ENCODE data around the gene SF1.

SF1 gene

DNA sequence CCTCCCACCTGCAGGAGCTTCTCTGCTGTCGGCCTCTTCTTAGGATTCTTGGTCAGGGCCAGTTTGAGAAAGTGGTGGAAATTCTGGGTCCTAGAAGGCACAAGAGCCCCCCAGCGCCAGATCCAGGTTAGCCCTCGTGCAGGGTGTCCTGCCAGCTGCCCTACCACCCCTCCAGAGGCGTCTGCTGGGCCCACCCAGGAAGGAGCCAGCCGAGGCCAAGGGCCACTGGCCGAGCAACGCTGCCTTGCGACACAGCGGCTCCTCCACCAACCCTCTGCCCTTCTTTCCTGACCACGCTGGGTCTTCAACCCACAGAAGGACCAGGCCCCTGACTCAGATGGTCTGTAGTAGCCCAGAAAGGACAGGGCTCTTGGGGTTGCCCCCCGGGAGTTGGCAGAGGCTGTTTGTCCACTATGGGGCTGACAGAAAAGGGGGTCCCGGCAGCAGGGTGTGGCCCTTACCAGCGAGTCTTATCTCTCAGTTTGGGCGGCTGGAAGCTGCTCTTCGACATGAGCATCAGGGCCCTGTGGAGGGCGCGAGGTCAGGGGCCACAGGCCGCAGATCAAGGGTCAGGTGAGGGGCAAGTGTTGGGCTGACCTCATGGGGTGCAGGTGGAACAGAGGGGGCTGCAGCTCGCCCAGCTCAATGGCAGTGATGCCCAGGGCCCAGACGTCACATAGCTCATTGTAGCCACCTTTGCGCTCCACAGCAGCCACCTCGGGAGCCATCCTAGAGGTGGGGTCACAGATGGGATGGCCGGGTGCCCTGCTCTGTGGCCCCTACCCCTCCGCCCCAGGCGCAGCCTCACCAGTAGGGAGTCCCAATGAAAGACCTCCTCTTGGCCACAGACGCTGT is 22.2 kb upstream of the SF1 start:
- DNase-seq = no peak

- peak in 1 of 2 donors; percentile 18 for DNase-seq
Measured at GRCh38 chr11:64799623-64800302, 21.4 kb upstream of the SF1 start.

DNA sequence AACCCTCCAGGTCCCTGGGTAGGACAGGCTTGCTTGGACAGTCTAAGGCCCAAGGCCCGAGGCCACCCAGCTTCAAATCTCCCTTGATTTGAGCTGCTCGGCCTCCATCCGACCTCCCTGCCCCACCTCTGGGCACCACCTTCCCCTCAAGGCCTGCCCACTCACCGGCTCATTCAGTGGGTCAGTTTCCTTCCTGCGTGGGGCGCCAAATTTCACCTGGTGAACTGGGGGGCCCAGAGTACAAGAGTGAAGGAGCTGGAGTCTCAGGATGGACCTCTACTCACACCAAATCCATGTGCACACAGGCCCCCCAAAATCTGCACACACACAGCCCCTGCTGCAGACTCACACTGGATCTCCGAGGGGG is 20.9 kb upstream of the SF1 start:
- no peak for DNase-seq

DNA sequence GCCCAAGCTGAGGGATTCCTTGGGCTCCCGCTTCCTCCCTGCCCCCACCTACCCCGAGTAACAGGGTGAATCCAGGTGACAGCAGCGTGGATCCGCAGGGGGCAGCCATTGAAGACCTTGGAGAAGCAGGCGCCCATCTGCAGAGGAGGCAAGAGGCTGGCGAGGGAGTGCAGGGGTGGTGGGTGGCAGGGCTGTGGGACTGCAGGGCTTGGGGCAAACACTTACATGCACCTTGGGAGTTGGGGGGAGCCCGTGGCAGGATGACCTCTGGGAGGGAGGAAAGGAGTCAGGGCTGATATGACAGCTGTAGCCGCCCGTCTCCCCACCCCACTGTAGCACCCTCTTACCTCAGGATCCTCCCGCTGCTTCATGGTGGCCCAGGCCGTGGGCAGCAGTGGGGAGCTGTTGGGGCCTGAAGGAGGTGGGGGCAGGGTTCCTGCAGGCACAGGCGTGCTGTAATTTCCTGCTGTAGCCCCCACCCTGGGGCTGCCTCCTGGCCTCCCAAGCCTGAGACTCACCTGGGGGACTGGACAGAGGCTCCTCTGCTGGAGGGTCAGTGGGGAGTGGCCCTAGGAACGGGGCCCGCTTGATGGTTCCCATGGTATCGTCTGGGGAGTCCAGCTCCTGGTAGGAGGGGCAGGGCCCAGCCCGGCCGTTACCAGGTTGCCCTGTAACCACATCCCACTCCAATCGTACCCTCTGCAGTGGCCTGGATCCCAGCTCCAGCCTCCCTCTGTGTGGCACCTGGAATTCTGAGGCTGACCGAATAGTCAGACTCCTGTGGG is 18.6 kb upstream of the SF1 start:
- no peak for DNase-seq

DNA sequence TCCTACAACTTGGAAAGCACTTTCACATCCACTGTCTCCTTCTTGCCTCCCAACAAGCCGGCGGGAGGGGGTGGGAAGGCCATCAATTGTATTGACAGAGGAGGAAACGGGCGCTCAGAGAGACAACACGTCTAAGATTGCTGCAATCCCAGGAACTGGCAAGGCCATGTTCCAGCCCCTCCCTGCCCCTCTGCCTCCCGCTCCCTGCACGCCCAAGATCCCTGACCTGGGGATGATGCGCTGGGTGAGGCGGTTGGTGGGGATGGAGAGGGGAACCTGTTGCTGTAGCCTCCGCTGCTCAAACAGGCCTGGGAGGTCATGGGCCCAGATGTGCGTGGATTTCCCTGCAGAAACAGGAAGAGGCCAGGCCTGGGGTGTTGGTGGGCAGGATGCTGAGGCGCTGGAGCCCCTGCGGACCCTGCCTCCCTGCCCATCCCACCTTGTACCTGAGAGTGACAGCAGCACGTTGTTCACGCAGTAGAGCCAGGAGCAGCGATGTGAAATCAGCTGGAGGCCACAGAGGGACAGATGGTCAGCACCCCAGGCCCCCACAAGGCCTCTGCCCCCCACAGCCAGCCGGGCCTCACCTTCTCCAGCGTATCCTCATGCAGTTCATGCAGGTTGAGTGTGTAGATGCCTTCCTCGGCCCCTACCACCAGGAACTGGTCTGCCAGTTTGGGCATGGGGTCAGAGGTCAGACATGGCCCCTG is 17.9 kb upstream of the SF1 start:
- DNase-seq = no peak

DNA sequence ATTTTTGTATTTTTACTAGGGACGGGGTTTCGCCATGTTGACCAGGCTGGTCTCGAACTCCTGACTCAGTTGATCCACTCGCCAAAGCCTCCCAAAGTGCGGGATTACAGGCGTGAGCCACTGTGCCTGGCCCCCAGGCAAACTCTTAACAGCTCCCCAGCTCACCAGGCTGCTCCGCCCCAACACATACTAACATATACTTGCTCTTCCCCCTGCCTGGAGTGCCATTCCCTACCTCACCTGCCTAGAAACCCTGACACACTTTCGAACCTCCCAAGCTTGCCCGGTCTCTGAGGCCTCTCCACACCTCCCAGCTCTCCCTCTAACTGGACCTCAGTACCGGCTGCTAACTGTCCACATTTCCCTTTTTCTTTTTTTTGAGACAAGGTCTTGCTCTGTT is 16.2 kb upstream of the SF1 start:
- no peak for DNase-seq

- DNase-seq = no peak
Measured at GRCh38 chr11:64793271-64794160, 15.2 kb upstream of the SF1 start.

DNA sequence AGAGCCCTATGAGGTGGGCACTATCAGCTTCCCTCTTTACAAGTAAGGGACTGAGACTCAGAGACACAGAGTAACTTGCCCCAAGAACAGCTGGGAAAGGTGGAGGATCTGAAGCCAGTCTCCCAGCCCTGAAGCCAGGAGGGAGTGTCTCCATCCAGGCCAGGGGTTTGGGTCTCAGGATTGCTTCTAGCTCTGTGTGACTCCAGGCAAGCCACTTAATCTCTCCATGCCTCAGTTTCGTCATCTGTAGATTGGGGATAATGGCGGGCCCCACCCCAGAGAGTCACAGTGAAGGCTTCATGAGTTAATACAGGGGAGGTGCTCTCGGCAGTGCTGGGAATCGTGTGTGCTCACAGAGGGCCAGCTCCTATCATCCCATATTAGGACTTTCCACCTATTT is 14.1 kb upstream of the SF1 start:
- DNase-seq = no peak

- no peak for DNase-seq
Measured at GRCh38 chr11:64791781-64792291, 13.5 kb upstream of the SF1 start.

DNA sequence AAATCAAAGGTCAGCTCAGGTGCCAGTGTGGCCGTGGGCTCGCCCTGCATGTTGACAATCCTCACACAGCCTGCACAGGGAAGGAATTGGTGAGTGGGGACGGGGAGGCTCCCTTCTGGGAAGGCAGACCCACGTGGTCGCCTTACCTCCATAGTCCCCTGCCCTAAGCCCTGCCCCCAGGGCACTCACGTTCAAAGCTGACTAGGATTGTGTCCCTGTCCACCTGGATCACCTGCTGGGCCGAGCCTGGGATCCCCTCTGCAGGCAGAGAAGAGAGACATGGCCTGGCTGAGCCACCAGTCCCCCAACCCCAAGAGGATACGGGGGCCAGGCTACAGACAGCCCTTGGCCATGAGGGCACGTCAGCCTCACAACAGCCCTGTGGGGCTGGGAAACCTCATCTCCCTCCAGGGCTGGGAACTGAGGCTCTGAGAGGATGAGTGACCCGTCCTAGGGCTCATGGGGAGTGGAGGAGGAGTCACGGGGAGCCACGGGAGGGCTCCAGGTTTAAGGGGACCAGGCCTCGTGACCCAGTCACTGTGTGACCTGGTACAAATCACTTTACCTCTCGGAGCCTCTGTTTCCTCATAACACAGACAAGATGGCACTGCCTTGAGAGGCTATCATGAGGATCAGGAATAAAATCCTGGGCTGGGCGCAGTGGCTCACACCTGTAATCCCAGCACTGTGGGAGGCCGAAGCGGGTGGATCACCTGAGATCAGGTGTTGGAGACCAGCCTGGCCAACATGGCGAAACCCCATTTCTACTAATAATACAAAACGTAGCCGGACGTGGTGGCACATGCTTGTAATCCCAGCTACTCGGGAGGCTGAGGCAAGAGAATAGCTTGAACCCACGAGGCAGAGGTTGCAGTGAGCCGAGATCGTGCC is 12.1 kb upstream of the SF1 start:
- no peak for DNase-seq

DNA sequence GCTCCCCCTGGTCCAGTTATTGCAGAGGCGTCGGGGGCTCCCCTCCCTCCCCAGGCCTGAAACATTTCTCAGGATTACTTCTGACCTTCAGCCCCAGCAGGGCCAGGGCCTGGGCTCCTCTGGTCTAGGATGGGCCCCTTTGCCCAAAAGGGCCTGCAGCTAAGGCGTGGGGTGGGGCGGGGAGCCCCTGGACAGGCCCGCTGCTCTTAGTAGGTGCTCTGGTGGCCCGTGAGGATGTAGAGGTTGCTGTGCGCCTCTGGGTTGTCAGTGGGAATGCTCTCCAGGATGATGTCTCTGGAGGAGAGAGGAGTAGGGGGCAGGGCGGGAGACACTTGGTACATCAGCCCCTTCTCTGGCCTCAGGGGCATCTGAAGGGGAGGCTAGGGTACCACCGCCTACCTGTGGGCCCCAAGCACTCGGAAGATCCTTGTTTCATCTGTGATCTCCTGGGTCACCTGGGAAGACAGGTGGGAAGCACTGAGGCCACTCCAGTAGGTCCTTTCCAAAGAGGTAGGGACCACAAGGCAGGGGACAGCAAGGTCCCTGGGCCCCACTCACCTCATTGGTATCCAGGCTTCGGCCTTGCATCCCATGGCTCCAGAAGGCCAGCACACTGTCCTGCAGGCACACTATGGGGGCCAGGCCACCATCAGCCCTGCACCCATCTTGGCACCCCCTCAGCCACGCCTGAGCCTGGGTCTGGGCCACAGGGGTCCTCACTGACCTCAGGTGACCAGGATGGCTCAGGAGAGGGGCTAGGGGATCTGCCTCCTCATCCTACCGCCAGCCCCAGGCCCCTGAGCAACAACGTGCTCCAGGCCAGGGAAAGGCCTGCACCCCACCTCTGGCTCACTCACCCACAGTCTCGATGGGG is 11.2 kb upstream of the SF1 start:
- no peak for DNase-seq

GRCh38 chr11:64788321-64789215 is 10.2 kb upstream of the SF1 start:
- no peak for DNase-seq

GRCh38 chr11:64787526-64788320 is 9.4 kb upstream of the SF1 start:
- peak; percentile 60 to 72 for DNase-seq

DNA sequence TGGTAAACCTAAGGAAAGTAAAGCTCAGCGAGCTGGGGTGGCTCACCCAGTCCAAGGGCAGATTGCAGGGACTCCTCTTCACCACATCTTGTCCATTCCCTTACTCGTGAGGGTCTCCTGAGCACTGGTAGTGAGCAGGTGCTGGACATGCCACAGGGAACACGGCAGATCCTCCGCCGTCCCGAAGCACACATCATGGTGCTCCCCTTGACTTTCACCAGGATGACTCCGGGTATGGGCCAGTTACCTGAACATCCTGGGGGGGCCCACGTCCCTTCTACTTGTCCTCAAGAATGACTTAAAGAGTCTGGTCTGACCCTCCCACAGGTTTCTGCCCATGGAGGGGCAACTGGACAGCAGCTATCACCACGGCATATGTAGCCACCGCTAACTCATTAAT is 8.0 kb upstream of the SF1 start:
- no peak for DNase-seq

- DNase-seq = no peak
Measured at GRCh38 chr11:64784813-64785581, 6.7 kb upstream of the SF1 start.

- DNase-seq = no peak
Measured at GRCh38 chr11:64778223-64778472, 194 bp downstream of the SF1 start.

Measured in CD4-positive, alpha-beta T cell treated with Interferon alpha-2 for 1 hour (primary cell).